Stimulated activated CD4-positive, alpha-beta T cell treated with anti-CD3 and anti-CD28 coated beads, Interleukin-12 subunit alpha, Interleukin-12 subunit beta, amount 100 ng/mL, for 4 hours (primary cell): Measurements from ENCODE around the gene XPO6.
"Not testable (repeated sequence)": the region's sequence is repeated elsewhere in the genome, so short reads cannot be mapped to it uniquely, and the experiment has no call there.

Experiments used
- DNase-seq: peaks from one replicate; pipeline ENCODE4 v3.0.0-alpha.2; 2020

The XPO6 gene

DNA sequence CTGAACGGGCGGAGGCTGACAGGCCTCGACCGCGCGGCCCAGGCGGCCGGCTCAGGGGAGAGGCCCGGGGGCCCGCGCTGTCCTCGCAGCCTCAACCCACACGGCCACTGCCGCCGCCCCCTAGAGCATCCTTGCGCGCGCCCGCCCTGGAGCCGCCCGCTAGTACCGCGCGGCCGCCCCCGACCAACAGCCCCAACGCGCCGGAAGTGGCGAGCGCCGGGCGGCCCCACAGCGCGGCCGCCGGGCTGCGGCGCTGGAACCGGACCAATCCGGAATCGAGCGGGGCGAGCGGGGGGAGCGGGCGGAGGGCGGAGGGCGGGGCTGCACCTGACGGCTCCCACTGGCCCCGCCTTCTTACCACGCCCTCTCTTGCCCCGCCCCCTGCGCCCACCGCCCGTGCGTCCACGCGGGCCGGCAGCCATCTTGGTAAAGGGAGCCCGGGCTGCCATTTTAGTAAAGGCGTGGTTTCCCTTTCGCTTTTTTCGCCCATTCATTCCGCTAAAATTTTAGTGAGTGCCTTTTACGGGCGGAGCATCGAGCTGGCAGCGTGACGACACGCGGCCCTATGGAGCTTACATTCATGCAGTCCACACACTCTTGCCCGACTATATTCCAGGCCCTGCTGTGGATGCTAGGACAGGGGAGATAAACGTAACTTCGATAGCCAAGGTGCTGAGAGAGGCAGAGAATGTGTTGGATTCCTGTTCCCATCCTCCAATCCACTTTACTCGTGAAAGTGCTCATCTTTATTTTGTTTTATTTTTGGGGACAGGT is at the start of gene XPO6:
XPO6 (minus strand) TSS at position 208 of the 774 bp plus-strand sequence. CDS start 597 bp downstream, outside the sequence.
- DNase-seq = peak; percentile 100

- no peak for DNase-seq
Observed at GRCh38 chr16:28260193-28260592, 48.4 kb upstream of the XPO6 start.

DNA sequence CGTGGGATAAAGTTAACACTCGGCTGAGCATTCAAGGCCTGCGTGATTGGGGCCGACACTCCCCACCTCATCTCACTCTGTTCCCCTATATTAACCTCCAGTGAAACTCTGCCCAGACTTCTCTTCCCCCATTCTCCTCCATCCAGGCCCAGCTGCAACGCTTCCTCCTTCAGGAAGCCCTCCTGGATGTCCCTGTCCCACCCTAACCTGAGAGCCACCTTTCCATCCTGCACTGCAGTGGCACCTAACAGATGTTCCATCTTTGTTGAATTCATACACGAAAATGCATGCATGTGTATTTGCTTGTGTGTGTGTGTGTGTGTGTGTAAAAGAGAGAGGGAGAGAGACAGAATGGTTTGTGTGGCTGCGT is 48.0 kb upstream of the XPO6 start:
- DNase-seq = no peak

GRCh38 chr16:28259091-28259780 is 47.5 kb upstream of the XPO6 start:
- DNase-seq = no peak

GRCh38 chr16:28258567-28258966 is 46.8 kb upstream of the XPO6 start:
- DNase-seq = no peak

DNA sequence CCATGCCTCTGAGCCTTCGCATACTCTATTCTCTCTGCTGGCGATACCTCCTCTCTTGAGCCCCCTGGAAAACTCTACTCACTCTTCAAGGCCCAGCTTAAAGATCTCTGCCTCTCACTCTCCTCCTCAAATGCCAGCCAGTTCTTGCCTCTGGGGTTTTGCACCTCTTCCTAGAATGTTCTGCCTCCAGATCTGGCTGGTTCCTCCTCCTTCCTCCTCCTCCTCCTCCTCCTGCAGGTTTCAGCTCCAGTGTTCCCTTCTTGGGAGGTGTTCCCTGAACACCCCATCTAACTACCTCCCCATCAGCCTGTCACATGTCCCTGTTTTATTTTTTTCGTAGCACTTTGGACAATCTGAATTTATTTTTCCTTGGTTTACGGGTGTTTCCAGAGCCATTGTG is 45.5 kb upstream of the XPO6 start:
- no peak for DNase-seq

GRCh38 chr16:28255838-28256237 is 44.1 kb upstream of the XPO6 start:
- no peak for DNase-seq

GRCh38 chr16:28254158-28254557 is 42.4 kb upstream of the XPO6 start:
- no peak for DNase-seq

DNA sequence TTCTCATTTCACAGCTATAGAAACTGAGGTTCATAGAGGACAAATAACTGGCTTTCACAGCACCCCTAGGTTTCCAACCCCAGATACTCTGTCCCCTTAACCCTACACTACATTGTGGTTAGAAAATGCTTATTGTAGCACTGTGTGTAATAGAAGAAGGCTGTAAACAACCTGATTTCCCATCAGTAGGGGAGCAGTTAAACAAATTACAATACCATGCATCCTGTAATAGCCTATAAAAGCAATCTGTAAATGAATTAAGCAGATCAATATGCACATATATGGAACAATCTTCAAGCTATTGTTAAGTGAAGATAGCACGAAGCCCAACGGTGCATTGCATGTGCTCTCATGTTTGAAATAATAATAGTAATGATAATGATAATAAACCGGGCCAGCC is 39.2 kb upstream of the XPO6 start:
- DNase-seq = no peak

GRCh38 chr16:28249483-28249882 is 37.7 kb upstream of the XPO6 start:
- DNase-seq = not testable (repeated sequence)

DNA sequence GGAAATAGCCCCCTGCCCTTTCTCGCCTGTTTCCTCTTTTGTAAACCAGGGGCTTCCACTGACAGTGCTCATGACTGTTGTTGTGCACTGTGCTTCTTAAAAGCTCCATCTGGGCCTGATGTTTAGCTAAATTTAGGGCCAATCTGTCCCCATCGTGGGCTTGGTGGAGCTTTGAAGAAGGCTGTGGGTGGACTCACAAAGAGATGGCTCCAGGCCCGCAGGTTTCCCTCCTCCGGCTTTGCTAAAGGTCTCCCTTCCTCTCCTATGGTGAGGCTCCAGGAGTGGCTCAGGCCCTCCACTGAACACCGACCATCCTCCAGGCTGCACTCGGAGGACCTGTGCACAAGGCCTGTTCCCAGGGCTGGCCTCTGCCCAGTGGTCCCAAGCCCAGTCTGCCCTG is 30.2 kb upstream of the XPO6 start:
- DNase-seq = no peak

- DNase-seq = no peak
Observed at GRCh38 chr16:28237754-28238357, 26.1 kb upstream of the XPO6 start.

GRCh38 chr16:28231763-28232162 is 20.0 kb upstream of the XPO6 start:
- DNase-seq = no peak

- not testable (repeated sequence) for DNase-seq
Observed at GRCh38 chr16:28223909-28224308, 12.1 kb upstream of the XPO6 start.

- DNase-seq = not testable (repeated sequence)
Observed at GRCh38 chr16:28219777-28220176, 8.0 kb upstream of the XPO6 start.

DNA sequence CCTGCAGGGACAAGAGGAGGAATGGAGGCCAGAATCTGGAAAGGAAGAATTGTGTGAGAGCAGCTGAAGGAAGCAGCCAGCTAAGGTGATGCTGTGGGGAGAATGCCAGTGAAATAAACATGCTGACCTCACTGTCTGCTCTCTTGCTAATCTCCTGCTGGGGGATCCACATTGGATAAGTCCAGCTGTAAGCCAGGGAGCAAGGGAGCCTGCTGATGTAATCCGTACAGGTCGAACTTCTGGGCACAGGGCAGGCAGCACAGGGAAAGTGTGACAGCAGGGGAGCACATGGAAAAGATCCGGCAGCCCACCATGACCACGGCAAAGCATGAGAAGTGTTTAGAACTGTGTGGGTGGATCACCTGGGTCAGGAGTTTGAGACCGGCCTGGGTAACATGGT is 7.5 kb upstream of the XPO6 start:
- no peak for DNase-seq

GRCh38 chr16:28218109-28218508 is 6.3 kb upstream of the XPO6 start:
- peak; percentile 42 for DNase-seq

- no peak for DNase-seq
Observed at GRCh38 chr16:28217326-28217725, 5.6 kb upstream of the XPO6 start.

DNA sequence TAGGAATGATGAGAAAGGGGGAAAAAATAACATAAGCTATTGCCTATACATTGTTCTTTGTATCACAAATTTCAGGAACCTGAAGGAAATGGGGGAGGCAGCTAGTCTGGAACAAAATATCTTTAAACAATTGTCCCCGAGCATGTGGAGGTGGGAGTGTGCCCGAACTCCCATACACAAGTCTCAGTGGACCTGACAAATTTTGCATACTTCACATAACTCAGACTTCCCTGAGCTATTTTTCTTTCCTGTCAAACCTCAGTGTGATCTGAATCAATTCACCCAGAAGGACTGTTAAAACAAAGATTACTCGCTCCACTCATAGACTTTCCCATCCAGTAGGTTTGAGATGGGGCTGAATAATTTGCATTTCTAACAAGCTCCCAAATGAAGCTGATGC is 1.6 kb upstream of the XPO6 start:
- DNase-seq = no peak

GRCh38 chr16:28212532-28212873 is 738 bp upstream of the XPO6 start:
- no peak for DNase-seq

DNA sequence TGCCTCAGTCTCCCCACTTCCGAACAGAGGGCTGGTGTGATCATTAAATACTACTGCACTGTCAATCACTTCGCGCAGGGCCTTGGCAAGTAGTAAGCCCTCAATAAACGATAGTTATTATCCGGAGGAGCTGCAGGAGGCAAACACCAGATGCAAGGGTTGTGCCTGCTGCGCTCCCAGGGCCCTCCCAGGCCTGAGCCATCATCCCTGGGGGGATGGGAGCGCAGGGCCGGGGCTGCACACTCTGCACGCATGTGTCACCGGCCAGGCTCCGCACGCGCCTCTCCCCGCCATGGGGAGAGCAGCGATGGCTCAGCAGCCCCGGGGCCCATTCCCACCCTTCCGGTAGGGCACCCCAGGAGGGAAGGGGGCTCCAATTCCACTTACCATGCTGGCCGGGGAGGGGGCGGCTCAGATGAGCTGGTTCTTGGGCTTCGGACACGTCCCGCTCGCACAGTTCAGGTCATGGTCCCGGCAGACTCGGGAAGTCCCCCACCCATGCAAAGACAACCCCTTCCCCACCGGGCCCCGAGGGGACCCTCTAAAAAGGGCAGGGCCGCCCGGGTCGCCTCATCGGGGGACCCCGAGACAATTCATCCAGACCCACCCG is 681 bp downstream of the XPO6 start:
- DNase-seq = peak; percentile 67

- DNase-seq = no peak
Observed at GRCh38 chr16:28210264-28210663, 1.5 kb downstream of the XPO6 start.

DNA sequence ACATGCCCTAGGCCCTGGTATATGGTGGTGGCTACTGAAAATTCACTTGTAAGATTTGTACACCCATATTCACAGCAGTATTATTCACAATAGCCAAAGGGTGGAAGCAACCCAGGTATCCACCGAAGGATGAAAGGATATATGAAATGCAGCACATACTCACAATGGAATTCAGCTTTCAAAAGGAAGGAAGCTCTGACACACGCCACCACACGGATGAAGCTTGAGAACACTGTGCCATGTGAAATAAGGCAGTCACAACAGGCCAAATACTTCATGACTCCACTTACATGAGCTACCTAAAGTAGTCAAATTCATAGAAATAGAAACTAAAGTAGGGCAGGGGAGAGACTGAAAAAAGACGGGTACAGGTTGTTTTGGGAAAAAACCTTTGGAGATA is 2.9 kb downstream of the XPO6 start:
- DNase-seq = no peak

- DNase-seq = no peak
Observed at GRCh38 chr16:28208131-28208530, 3.6 kb downstream of the XPO6 start.
